HuH-7.5 (cell line): ENCODE data around the gene CREB3L2.

Source experiments
- DNase-seq: peaks from one replicate; pipeline ENCODE4 v3.0.0; 2011; ENCODE audit warnings: low spot score

Gene CREB3L2

GRCh38 chr7:137950967-137951366 is 50.9 kb downstream of the CREB3L2 start:
- no peak for DNase-seq

GRCh38 chr7:137950263-137950621 is 51.6 kb downstream of the CREB3L2 start:
- DNase-seq = no peak

GRCh38 chr7:137949416-137950262 is 52.2 kb downstream of the CREB3L2 start:
- DNase-seq = no peak

GRCh38 chr7:137948845-137949330 is 53.0 kb downstream of the CREB3L2 start:
- DNase-seq = no peak

GRCh38 chr7:137948083-137948844 is 53.6 kb downstream of the CREB3L2 start:
- DNase-seq = no peak

- DNase-seq = no peak
These were observed 54.8 kb downstream of the CREB3L2 start for GRCh38 chr7:137947046-137947445.

GRCh38 chr7:137946011-137946410 is 55.9 kb downstream of the CREB3L2 start:
- DNase-seq = no peak

GRCh38 chr7:137944168-137944567 is 57.7 kb downstream of the CREB3L2 start:
- no peak for DNase-seq

GRCh38 chr7:137943132-137943551 is 58.7 kb downstream of the CREB3L2 start:
- DNase-seq = no peak

GRCh38 chr7:137942484-137943115 is 59.3 kb downstream of the CREB3L2 start:
- no peak for DNase-seq

- no peak for DNase-seq
These were observed 61.0 kb downstream of the CREB3L2 start for GRCh38 chr7:137940656-137941518.

GRCh38 chr7:137940218-137940617 is 61.7 kb downstream of the CREB3L2 start:
- DNase-seq = no peak

- DNase-seq = no peak
These were observed 64.7 kb downstream of the CREB3L2 start for GRCh38 chr7:137937202-137937560.

- DNase-seq = no peak
These were observed 65.2 kb downstream of the CREB3L2 start for GRCh38 chr7:137936509-137937201.

GRCh38 chr7:137935884-137936508 is 65.9 kb downstream of the CREB3L2 start:
- no peak for DNase-seq

- DNase-seq = no peak
These were observed 66.7 kb downstream of the CREB3L2 start for GRCh38 chr7:137934941-137935883.

- no peak for DNase-seq
These were observed 67.6 kb downstream of the CREB3L2 start for GRCh38 chr7:137934176-137934826.

GRCh38 chr7:137933270-137934017 is 68.4 kb downstream of the CREB3L2 start:
- DNase-seq = no peak
